Loucy (cell line): ENCODE results near the gene PDCD2L.
"Not testable (repeated sequence)": the region's sequence is repeated elsewhere in the genome, so short reads cannot be mapped to it uniquely, and the experiment has no call there.

Source experiments
- H2AFZ ChIP-seq: fragments of 200-600 bp; sonication (generic); 2 replicates; pipeline ENCODE4 v1.6.0; 2016; ENCODE audit warnings: antibody characterized with exemption, mild to moderate bottlenecking, low read length, moderate library complexity
- H3F3A ChIP-seq: fragments of 200-600 bp; 2 replicates; pipeline ENCODE4 v1.6.0; 2016; ENCODE audit warnings: antibody characterized with exemption, low read depth, mild to moderate bottlenecking
- H3K27me3 ChIP-seq: fragments of 200-600 bp; sonication (generic); 2 replicates; pipeline ENCODE4 v1.6.1; 2014; ENCODE audit warnings: low read length, mild to moderate bottlenecking; ENCODE audit not compliant: insufficient read depth, poor library complexity, severe bottlenecking
- H3K36me3 ChIP-seq: fragments of 200-600 bp; sonication (generic); 2 replicates; pipeline ENCODE4 v1.6.1; 2016; ENCODE audit warnings: low read length; ENCODE audit not compliant: insufficient read depth
- H3K4me1 ChIP-seq: fragments of 200-600 bp; sonication (generic); 2 replicates; pipeline ENCODE4 v1.5.1; 2014; ENCODE audit warnings: low read length, mild to moderate bottlenecking; ENCODE audit not compliant: insufficient read depth, poor library complexity, severe bottlenecking
- H3K4me2 ChIP-seq: fragments of 200-600 bp; sonication (generic); 2 replicates; pipeline ENCODE4 v1.6.0; 2014; ENCODE audit warnings: antibody characterized with exemption, low read length, low read depth, mild to moderate bottlenecking; ENCODE audit not compliant: poor library complexity, severe bottlenecking
- H3K4me3 ChIP-seq: fragments of 200-600 bp; sonication (generic); 2 replicates; pipeline ENCODE4 v1.5.1; 2014; ENCODE audit warnings: low read length, mild to moderate bottlenecking, mixed read lengths; ENCODE audit not compliant: poor library complexity, severe bottlenecking
- H3K79me2 ChIP-seq: fragments of 200-600 bp; sonication (generic); 2 replicates; pipeline ENCODE4 v1.6.1; 2014; ENCODE audit warnings: low read length; ENCODE audit not compliant: insufficient read depth
- H3K9ac ChIP-seq: fragments of 200-600 bp; sonication (generic); 2 replicates; pipeline ENCODE4 v1.6.0; 2014; ENCODE audit warnings: mild to moderate bottlenecking, low read depth, low read length, moderate library complexity; ENCODE audit not compliant: poor library complexity, severe bottlenecking
- H3K9me2 ChIP-seq: fragments of 200-600 bp; sonication (generic); replicated peaks from 2 replicates; pipeline ENCODE4 v1.6.1; 2016; ENCODE audit warnings: low read depth, low read length, mixed read lengths
- H3K9me3 ChIP-seq: fragments of 200-600 bp; sonication (generic); 2 replicates; pipeline ENCODE4 v1.6.1; 2014; ENCODE audit warnings: mild to moderate bottlenecking, antibody characterized with exemption, low read length, low read depth; ENCODE audit not compliant: insufficient read depth
- H4K20me1 ChIP-seq: fragments of 200-600 bp; sonication (generic); 2 replicates; pipeline ENCODE4 v1.6.0; 2014; ENCODE audit warnings: antibody characterized with exemption, low read length, mild to moderate bottlenecking; ENCODE audit not compliant: insufficient read depth, poor library complexity, severe bottlenecking
- EZH2phosphoT487 ChIP-seq: fragments of 200-600 bp; IDR thresholded peaks from 2 replicates; pipeline ENCODE4 v1.6.1; 2018; ENCODE audit warnings: antibody characterized with exemption, mild to moderate bottlenecking, moderate library complexity, borderline replicate concordance
- TF ChIP-seq, protein P1 (sequence below): fragments of 200-600 bp; sonication (generic); conservative IDR thresholded peaks from 2 replicates; pipeline ENCODE4 v1.5.1; 2014; ENCODE audit warnings: mild to moderate bottlenecking, antibody characterized with exemption, low read length

PDCD2L gene

DNA sequence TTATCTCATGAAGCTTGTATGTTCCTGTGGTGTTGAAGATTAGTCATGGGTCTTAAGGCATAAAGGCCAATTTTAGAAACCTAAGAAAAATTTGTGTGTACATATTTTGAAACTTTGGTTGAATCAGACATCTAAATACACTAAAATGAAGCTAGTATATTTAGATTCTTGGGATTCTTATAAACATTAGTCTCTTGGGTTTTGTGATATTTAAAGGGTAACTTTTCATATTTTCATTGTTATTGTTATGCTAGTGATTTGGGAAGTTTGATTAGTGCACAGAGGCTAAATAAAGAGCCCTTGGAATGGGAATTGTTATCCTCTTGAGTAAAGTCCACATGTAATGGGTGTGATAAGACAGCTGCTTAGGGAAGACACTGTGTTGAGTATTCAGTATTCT is 48.5 kb downstream of the PDCD2L start:
- Histone ChIP-seq H3K4me2 (no peak overlapping the region), H3K27me3 (no peaks in the 10 kb centered on the region), H3K4me3 (no peak overlapping the region), H4K20me1 (peaks cover 26% of the 10 kb centered on the region), H3F3A (no peaks in the 10 kb centered on the region), H3K9ac (no peak overlapping the region), H2AFZ (no peak overlapping the region), H3K4me1 (no peaks in the 10 kb centered on the region), H3K9me3 (no peaks in the 10 kb centered on the region), H3K9me2 (no peaks in the 10 kb centered on the region), H3K36me3 (peaks cover 82% of the 10 kb centered on the region), H3K79me2 (peaks cover 6% of the 10 kb centered on the region; the same call in 1 of the 2 replicates)
- TF ChIP-seq, protein P1, sequence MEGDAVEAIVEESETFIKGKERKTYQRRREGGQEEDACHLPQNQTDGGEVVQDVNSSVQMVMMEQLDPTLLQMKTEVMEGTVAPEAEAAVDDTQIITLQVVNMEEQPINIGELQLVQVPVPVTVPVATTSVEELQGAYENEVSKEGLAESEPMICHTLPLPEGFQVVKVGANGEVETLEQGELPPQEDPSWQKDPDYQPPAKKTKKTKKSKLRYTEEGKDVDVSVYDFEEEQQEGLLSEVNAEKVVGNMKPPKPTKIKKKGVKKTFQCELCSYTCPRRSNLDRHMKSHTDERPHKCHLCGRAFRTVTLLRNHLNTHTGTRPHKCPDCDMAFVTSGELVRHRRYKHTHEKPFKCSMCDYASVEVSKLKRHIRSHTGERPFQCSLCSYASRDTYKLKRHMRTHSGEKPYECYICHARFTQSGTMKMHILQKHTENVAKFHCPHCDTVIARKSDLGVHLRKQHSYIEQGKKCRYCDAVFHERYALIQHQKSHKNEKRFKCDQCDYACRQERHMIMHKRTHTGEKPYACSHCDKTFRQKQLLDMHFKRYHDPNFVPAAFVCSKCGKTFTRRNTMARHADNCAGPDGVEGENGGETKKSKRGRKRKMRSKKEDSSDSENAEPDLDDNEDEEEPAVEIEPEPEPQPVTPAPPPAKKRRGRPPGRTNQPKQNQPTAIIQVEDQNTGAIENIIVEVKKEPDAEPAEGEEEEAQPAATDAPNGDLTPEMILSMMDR, result no peak
- no peak for TF ChIP-seq EZH2phosphoT487

DNA sequence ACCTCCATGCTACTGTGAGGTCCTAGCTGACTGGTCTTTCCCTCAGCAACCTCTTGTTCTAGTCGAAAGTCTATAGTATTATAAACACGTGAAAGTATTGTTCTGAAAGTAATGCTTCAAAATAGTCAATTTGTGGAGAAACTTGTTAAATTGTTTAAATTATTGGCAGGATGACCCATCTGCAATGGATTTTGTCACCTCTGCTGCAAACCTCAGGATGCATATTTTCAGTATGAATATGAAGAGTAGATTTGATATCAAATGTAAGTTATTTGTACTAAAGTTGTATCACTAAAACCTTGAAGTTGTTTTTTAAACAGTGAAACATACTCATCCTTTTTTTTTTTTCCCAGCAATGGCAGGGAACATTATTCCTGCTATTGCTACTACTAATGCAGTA is 49.9 kb downstream of the PDCD2L start:
- H3K36me3 ChIP-seq, result peaks cover 82% of the 10 kb centered on the region
- no peaks in the 10 kb centered on the region for H3K9me3 ChIP-seq
- H3K4me3 ChIP-seq, result no peak overlapping the region
- no peak overlapping the region for H3K4me2 ChIP-seq
- no peaks in the 10 kb centered on the region; the same call in 1 of the 2 replicates for H3F3A ChIP-seq
- H3K27me3 ChIP-seq, result no peaks in the 10 kb centered on the region
- no peaks in the 10 kb centered on the region for H3K4me1 ChIP-seq
- H4K20me1 ChIP-seq, result peaks cover 27% of the 10 kb centered on the region
- peaks cover 14% of the 10 kb centered on the region; the same call in 1 of the 2 replicates for H3K79me2 ChIP-seq
- no peak for TF ChIP-seq EZH2phosphoT487
- TF ChIP-seq, protein P1, result no peak
- H3K9me2 ChIP-seq, result no peaks in the 10 kb centered on the region
- H2AFZ ChIP-seq, result no peak overlapping the region
- H3K9ac ChIP-seq, result no peak overlapping the region

DNA sequence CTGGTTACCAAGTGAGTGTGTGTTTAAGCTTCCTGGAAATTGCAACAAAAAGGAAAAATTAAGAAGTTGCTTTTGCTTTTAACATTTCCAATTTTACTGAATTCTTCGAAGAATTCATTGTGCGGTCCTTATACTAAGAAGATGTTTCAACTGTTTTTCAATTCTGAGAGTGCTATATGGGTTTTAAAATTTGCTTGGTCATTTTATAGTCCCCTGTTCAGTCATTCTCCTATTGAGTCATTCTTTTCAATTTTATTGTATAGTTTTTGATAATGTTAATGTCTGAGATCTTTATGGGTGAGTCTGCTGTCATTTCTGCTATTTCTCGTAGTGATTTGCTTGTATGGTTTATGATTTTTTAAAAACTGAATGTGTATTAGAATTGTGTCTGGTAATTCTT is 50.5 kb downstream of the PDCD2L start:
- H3K4me2 ChIP-seq, result no peak overlapping the region
- peaks cover 26% of the 10 kb centered on the region for H4K20me1 ChIP-seq
- no peak for TF ChIP-seq EZH2phosphoT487
- TF ChIP-seq, protein P1, result no peak
- H3K9me2 ChIP-seq, result no peaks in the 10 kb centered on the region
- H3F3A ChIP-seq, result no peaks in the 10 kb centered on the region; the same call in 1 of the 2 replicates
- H3K9ac ChIP-seq, result no peak overlapping the region
- no peak overlapping the region for H3K4me3 ChIP-seq
- H3K9me3 ChIP-seq, result no peaks in the 10 kb centered on the region
- peaks cover 20% of the 10 kb centered on the region; the same call in 1 of the 2 replicates for H3K79me2 ChIP-seq
- no peaks in the 10 kb centered on the region for H3K4me1 ChIP-seq
- no peak overlapping the region for H2AFZ ChIP-seq
- H3K27me3 ChIP-seq, result no peaks in the 10 kb centered on the region
- peaks cover 82% of the 10 kb centered on the region for H3K36me3 ChIP-seq

DNA sequence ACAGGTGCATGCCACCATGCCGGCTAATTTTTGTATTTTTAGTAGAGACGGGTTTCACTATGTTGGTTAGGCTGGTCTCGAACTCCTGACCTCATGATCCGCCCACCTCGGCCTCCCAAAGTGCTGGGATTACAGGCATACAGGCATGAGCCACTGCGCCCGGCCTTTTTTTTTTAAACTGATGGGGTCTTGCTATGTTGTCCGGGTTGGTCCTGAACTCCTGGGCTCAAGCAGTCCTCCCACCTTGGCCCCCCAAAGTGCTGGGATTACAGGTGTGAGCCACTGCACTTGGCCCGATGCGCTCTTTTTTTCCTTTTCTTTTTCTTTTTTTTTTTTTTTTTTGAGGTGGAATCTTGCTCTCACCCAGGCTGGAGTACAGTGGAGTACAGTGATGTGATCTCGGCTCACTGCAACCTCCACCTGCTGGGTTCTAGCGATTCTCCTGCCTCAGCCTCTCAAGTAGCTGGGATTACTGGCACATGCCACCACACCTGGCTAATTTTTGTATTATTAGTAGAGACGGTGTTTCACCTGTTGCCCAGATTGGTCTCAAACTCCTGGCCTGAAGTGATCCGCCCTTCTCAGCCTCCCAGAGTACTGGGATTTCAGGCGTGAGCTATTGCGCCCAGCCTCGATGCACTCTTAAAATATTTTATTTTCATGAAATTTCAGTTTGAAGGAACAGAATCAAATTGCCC is 51.7 kb downstream of the PDCD2L start:
- not testable (repeated sequence) for H3K4me2 ChIP-seq, H3K27me3 ChIP-seq, H3K9me3 ChIP-seq, H3K9me2 ChIP-seq, H3K4me1 ChIP-seq, H3K4me3 ChIP-seq, H3K9ac ChIP-seq, H3F3A ChIP-seq, H2AFZ ChIP-seq
- Histone ChIP-seq H3K36me3 (peaks cover 85% of the 10 kb centered on the region), H3K79me2 (peaks cover 29% of the 10 kb centered on the region; the same call in 1 of the 2 replicates), H4K20me1 (peaks cover 31% of the 10 kb centered on the region)
